ENCODE results near the gene SLC1A7. TPM values are rescaled to one million over a fixed set of nuclear protein-coding genes. Genes with fewer than 3 reads are reported as not detected.

SLC1A7 gene
- total RNA-seq, 1 donor from 2014 or later: 0.32 TPM

DNA sequence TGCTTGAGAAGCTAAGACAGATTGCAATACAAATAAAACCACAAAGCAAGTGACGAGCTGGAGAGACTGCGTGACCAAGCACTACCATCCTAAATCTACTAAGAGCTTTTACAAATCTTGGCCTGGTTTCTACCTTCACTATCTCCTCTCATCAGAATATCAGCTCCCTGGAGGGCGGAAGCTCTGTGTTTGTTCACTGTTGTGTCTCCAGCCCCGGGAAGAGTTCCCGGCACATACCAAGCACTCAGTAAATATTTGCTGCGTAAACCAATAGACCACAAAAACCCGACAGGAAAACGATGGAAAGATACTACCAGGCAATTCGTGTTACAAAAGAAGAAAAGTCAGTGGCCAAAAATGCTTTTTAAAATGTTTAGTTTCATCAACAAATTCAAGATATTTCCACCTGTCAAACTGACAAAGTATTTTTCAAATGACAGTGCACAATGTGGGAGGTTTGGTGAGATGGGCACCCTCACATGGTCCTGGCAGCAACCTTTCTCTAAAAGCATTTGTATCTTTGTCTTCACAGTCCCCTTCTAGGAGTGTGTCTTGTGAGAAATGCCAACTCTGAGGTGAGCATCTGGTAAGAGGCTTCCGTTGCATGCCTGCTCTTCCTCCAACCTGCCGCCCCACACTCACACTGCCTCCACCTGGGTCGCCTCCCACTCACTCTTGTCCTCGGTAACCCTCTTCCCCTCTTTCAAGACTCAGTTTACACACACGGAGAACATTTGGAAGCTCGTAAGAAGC is 34.7 kb downstream of the SLC1A7 start:
- ATAC-seq (no peak), DNase-seq (no peak)
- intact Hi-C loops (cut with micrococcal nuclease): no loop called here

DNA sequence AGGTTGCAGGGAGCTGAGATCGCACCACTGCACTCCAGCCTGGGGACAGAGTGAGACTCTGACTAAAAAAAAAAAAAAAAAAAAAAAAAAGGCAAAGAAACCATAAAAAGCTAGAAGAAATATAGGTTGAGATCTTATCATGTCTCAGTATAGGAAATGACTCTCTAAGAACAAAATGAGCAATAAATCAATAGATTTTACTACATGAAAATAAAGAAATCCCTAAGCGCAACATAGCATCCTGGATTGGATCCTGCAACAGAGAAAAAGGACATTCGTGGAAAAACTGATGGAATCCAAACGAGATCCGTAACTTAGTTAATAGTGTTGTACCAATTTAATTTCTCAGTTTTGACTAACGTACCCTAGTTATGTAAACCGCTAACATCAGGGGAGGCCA is 35.3 kb downstream of the SLC1A7 start:
- ATAC-seq (no peak), DNase-seq (no peak)
- intact Hi-C loops (cut with micrococcal nuclease): no loop called here

DNA sequence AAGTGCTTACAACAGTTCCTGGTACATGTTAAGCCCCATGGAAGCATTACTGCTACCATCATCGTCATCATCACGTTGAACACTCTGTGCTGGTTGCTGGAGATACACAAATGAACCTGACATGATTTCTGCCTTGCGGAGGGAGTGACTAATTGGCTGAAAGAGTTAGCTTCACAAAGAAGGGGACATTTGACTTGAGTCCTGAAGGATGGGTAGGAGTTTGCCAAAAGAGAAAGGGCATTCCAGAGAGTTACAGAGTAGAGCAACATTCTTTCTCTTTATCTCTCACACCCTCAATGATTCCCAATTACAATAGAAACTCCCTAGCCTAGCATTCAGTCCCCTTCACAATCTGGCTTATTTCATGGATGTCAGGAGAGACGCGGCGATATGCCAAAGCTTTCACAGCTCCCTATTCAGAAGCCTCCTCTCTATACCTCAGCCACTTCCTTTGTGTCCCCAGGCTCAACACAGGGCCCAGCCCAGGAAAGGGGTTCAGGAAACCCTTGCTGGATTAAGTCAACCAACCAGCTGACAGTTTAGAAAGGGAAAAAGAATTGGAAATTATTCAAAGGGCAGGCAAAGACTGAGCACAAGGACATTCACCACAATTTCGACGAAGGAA is 38.0 kb downstream of the SLC1A7 start:
- ATAC-seq (peak; percentile 17), DNase-seq (no peak)
- intact Hi-C loops (cut with micrococcal nuclease): no loop called here

DNA sequence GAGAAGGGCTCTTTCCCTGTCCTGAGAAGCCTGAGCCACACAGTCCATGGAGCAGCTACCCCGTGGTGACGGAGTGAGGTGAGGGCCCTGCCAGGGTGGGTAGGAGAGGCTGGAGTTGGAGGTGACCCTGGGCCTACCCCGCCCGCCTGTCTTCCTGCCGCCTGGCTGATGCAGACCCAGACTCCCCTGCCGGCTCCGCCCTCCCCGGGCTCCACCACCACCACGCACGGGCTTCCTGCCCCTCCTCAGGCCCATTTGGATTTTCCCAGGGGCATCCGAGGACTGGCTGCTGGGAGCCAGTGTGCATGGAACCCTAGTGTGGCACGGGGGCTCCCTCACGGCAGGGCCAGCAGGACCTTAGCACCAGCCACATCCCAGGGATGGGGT is 47.9 kb downstream of the SLC1A7 start:
- DNase-seq (no peak), ATAC-seq (no peak)
- intact Hi-C loops (cut with micrococcal nuclease): no loop called here

DNA sequence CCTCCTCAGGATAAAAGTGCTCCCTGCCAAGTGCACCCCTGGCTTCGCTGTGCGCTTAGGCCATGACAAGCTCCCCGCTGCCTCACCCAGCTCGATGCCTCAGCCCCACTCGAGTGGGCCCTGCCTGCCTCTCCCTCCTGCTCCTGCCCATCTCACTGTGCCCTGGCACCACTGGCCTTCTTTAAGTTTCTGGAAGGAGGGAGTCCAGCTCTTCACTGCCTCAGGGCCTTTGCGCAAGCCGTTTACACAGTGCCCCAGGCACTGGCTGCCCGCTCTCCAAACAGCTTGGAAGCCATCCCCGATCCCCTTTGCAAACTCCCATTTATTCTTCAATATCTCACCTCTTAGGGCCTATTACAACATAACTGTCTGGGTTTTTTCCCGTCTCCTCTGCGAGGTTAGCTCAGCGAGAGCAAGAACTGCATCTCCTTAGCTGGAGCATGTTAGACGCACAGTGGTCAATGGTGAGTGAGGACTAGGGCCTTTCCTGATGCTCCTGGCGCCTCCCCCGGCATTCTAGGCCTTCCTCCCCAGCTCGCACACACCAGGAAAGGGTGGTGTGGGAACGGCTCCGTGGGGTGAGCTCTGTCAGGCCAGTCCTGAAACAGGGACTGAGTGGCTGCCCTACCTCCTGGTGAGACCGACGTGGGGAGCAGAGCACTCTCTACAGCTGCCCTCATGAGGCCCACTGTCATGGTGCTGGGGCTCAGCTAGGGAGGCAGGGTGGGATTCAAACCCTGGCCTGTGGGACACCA is 48.5 kb downstream of the SLC1A7 start:
- intact Hi-C loops (cut with micrococcal nuclease): no loop called here
- DNase-seq (no peak), ATAC-seq (no peak)

DNA sequence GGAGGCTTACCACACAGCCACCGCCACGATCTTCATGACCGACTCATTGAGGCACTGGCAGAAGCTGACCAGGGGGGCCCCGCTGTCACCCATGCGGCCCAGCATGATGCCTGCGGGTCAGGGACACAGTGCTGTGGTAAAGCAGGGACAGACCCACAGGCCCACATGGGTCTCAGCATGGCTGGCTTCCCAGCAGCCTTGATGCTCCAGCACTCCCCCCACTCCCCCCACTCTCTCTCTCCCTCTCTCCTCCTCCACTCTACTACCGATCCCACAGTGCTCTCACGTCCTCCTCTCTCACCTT is 49.0 kb downstream of the SLC1A7 start:
- no peak for DNase-seq
- intact Hi-C loops (cut with micrococcal nuclease): no loop called here
- ATAC-seq: no peak

DNA sequence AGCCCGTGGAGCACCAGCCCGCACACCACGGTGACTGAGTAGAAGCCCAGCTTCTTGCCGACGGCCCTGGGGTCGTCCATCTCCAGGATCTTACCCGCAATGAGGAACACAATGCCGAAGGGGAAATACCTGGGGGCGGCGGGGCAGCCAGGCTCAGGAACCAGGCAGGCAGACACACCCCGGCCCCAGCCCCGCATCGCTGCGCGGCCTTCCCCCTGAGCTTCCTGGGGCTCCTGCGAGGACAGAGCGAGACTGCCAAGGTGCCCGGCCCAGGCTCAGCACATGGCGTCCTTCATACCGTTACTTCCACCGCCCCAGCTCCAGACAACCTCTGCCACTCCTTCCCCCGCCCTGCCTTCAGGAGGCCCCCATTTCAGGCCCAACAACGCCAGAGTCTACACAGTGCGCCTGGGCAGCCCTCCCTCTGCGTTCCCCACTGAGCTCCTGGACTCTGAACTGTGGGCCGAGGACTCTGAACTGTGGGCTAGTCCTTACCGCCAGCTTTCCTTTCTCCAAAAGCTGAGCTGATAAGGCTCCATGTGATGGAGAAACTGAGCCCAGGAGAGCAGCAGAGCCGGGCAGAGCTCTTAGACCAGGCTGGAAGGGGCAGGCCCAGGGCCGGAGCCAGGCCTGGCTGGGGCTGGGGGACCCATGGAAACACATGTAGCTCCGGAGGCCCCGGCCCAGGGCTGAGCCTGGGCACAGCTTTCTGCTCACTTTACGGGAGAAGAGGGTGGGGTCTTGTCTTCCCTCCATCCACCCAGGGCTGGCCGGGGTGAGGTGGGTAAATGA is 49.6 kb downstream of the SLC1A7 start:
- intact Hi-C loops (cut with micrococcal nuclease): no loop called here
- ATAC-seq (no peak), DNase-seq (no peak)

DNA sequence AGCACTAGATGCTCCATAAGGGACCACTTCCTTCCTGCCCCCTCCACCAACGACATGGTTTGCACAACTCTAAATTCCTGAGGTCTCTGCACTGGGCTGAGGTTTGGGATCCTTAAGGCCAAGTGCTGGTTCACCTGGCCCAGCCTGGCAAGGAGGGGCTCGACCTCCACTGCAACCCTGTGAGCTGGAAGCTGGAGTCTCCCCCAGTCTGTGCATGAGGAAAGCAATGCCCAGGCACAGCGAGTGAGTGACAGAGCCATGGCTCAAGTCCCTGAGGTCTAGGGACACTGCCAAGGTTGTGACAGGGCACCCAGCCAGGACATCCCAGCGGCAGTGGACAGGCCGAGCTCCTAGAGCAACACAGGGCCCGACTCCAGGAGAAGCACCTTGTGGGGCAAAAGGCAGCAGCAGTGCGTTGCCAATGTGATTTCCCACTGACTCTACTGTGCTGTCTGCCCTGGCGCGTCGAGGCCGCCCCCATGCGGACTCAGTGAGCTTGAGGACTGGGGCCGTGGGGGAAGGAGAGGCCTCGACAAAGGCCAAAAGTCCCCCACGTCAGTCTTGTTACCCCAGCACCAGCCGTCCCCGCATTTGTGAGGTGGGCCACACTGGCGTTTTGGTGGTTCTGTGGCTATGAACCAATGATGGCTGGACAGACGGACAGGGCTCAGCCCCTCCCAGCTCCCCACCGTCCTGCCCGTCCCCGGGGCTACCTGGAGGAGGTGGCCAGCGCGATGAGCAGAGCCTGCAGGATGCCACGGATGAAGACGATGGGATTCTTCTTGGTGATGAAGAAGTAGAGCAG is 50.4 kb downstream of the SLC1A7 start:
- ATAC-seq (peak; percentile 80), DNase-seq (peak; percentile 89)

DNA sequence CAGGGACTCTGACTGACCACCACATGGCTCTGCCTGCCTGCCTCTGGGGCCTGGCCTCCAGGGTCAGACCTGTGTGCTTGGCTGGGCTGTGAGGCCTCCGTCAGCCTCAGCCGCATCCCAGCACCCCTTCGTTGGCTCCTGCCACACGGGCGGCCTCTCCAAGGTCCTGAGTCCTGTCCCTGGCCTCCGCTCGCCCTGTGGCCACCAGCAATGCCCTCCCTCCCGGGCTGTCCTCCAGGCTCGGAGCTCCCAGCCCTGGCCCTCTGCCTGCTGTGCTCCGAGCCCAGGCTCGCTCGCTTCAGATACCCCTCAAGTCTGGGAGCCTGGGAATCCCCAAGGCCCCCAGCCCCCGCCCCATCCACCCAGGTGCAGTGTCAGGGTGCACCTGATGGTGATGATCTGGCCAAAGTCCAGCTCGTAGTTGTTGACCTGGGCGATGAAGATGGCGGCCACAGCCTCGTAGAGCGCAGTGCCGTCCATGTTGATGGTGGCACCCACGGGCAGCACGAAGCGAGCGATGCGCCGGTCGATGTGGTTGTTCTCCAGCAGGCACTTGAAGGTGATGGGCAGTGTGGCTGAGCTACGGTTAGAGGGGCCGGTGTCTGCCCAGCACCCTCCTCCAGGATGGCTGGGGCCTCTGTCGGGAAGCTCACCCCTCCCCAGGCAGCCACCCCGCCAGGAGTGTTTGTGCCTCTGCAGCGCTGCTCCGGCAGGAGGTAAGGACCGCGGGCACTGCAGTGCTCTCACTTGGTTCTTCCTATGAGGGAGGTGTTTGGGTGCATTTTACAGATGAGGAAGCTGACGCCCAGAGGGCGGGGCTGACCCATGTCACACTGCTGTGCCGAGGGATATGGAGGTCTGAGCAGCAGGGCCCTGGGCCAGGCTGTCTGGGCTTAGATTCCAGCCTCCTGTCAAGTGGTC is 52.0 kb downstream of the SLC1A7 start:
- peak; percentile 80 for DNase-seq
- ATAC-seq: peak; percentile 56
- intact Hi-C loops (cut with micrococcal nuclease): no loop called here

More for the DNA sequence above, 50.4 kb downstream of the SLC1A7 start:
- intact Hi-C loops (cut with micrococcal nuclease): no loop called here

DNA sequence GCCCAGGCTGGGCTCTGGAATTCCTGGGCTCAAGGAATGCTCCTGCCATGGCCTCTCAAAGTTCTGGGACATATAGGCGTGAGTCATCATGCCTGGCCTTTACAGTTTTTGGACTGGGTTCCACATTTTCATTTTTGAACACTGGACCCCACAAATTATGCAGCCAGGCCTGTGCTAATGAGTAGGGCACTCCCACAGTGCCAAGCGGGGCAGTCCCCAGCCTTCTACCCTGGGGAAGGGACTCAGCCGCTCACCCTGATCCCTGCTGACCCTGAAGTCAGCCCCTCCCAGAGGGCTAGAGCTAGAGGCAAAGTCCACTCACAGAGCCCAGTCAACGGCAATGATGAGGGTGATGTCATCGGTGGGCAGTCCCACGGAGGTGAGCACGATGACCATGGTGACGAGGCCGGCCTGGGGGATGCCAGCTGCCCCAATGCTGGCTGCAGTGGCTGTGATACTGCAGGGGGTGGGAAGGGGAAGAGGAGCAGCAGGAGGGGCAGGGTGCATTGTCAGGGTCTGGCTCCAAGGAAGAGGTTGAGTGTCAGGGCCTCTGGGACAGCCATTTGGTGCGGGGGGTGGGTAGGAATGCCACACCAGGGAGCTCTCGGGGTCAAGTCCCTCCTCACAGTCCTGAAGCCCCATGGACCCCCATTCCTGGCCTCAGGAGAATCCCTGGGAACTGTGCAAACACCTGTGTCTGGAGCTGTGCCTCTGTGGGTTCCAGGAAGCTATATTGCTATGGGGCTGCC is 52.8 kb downstream of the SLC1A7 start:
- no peak for ATAC-seq
- no peak for DNase-seq
- intact Hi-C loops (cut with micrococcal nuclease): no loop called here

DNA sequence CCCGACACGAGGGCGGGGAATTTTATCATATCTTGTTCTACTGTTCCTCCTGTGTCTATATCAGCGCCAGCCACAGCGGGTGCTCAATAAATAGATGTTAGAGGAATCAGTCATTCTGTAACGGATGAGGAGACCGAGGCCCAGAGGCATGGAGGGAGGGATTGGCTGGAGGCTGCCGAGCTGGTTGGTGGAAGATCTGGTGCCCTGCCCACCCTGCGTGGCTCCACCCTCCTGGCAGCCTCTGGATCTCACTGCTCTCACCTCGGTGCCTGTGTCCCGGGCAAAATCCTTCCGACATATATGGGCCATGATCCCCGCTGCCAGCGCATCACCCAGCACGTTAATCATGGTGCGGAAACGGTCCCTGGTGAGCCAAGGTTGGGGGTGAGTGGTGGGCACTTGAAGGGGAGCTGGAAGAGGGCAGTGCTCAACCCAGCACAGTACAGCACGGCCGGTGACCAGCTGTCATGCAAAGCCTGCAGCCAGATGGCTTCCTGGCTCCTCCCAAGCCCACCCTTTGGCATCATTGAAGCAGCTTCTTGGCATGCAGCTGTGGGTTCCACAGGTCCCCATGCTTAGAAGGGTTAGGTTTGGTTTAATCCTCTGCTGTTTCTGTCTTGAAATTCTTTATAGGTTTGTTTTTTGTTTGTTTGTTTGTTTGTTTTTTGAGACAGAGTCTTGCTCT is 53.7 kb downstream of the SLC1A7 start:
- no peak for ATAC-seq
- no peak for DNase-seq
- intact Hi-C loops (cut with micrococcal nuclease): no loop called here

DNA sequence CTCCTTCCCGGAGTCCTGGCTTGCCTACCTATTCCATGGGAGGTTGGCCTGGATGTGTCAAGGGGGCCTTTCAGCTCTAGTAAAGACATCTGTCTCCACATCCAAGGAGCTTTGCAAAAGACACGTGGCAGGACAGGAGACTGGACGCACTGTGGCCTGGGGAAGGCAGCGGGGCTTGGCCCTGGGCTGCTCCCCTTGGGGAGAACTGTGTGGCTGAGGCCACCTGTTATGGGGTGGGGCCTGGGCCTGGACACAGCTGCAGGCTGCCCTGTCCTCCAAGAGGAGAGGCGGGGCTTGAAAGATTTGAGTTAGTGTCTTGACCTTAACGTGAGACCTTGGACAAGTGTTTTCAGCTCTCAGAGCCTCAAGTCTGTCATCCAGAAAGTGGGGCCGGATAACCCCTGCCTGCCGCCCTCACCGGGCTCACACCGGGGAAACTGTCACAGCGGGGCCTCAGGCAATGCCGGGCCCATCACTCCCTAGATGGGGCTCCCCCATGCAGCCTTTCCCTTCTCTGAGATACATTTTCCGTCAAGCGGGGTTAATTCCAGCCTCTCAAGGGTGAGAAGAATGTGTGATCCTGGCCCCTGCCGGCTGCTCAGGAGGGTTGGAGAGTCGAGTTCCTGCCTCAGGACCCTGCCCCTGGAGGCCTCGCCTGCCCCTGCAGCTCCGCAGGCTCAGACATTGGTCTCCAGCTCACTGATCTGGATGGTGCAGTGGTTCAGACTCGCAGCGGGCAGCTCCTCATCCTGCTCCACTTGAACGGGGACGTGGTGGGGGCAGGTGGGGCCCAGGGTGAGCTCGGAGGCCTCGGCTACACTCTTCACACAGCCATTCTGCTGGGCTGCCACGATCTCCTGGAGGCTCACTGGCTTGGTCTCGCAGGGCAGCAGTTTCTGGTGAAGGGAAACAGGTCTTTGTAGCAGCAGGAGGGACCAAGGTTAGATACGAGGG is 54.8 kb downstream of the SLC1A7 start:
- intact Hi-C loops (cut with micrococcal nuclease): no loop called here
- ATAC-seq (peak; percentile 33), DNase-seq (no peak)

DNA sequence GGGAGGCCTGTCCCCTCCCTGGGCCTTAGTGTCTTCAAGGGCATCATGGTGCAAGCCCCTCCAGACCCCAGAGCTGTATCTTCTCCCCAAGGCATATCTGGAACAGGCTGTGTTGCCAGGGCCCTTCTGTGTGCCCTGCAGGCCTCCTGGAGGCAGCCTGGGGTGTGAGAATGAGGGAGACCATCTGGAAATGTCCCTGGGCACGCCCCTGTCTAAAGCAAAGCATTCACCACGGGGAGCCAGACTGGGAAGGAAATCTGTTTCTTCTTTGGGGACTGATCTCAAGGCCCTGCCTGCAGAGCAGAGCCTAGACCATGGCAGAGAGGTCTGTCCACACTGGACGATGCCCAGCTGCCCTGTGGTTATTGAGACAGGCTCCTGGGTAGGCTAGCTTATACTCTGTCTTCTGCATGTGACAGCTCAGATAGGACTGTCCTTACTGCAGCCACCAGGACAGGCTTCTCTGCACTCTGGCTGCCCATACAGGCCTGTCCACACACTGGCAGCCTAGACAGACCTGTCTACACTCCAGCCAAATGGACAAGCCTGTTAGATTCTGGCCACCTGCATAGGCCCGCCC is 55.9 kb downstream of the SLC1A7 start:
- peak; percentile 16 for ATAC-seq
- intact Hi-C loops (cut with micrococcal nuclease): no loop called here
- DNase-seq: no peak

DNA sequence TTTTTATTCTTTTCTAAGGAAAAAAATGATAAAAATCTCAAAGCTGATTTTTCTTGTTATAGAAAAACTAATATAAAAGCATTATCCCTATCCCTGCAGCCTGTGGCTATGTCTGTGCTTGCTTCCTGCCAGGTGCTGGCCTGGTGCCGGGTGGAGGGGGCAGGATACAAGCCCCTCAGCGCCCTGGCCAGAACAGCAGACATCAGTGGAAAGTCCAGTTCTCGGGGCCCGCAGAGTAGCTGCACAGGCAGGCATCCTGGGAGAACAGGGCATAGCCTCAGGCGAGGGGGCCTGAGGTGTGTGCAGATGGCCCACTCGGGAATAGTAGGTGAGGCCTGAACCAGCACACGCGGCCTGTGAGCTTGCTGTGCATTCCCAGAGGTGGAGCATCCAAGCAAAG is 57.0 kb downstream of the SLC1A7 start:
- DNase-seq (no peak), ATAC-seq (no peak)
- intact Hi-C loops (cut with micrococcal nuclease): no loop called here

DNA sequence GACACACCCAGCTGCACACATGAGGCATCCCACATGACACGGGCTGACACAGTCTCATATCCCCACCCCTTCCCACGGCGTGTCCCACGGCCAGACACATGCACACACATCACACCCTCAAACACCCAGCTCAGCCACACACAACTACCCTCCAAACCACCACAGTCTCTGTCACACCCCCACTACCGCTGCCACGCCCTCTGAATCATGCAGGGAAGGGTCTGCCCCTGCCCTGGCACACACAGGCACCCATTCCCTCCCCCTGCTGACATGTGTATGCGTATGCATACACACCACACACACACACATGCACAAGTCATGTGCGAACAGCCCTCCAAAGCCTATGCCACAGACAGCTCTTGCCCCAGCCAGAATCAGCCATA is 57.9 kb downstream of the SLC1A7 start:
- intact Hi-C loops (cut with micrococcal nuclease): no loop called here
- DNase-seq (no peak), ATAC-seq (no peak)
